Subcutaneous abdominal adipose tissue (tissue), 5 donors: Measurements from ENCODE around the gene ABCA13.

Experiments
- H3K27ac ChIP-seq: one replicate; pipeline ENCODE4 v1.7.0; 2013; ENCODE audit warnings: low read depth, mild to moderate bottlenecking, inconsistent platforms, low read length, moderate library complexity
- H3K27me3 ChIP-seq, 5 donors: one replicate each; pipeline ENCODE4 v1.7.0; 2013; ENCODE audit warnings: low read length in 5 of 5, inconsistent platforms in 1 of 5; ENCODE audit not compliant: control insufficient read depth in 5 of 5, insufficient read depth in 4 of 5
- H3K36me3 ChIP-seq, 5 donors: one replicate each; pipeline ENCODE4 v1.7.0; 2013; ENCODE audit warnings: low read length in 5 of 5; ENCODE audit not compliant: control insufficient read depth in 5 of 5, insufficient read depth in 5 of 5
- H3K4me1 ChIP-seq, 5 donors: one replicate each; pipeline ENCODE4 v1.7.0; 2013; ENCODE audit warnings: low read length in 5 of 5, mild to moderate bottlenecking in 3 of 5, moderate library complexity in 1 of 5; ENCODE audit not compliant: control insufficient read depth in 5 of 5, insufficient read depth in 5 of 5
- H3K4me3 ChIP-seq, 5 donors: one replicate each; pipeline ENCODE4 v1.7.0; 2013; ENCODE audit warnings: low read length in 5 of 5, low read depth in 1 of 5
- H3K9ac ChIP-seq, 5 donors: one replicate each; pipeline ENCODE4 v1.7.0; 2013; ENCODE audit warnings: low read length in 5 of 5, mild to moderate bottlenecking in 4 of 5, moderate library complexity in 3 of 5
- H3K9me3 ChIP-seq, 5 donors: one replicate each; pipeline ENCODE4 v1.7.0; 2013; ENCODE audit warnings: low read length in 5 of 5; ENCODE audit not compliant: control insufficient read depth in 5 of 5
- donor health status: healthy.
- donor health status: healthy.
- donor health status: healthy.
- donor health status: healthy.
- donor health status: healthy.

ABCA13 gene

DNA sequence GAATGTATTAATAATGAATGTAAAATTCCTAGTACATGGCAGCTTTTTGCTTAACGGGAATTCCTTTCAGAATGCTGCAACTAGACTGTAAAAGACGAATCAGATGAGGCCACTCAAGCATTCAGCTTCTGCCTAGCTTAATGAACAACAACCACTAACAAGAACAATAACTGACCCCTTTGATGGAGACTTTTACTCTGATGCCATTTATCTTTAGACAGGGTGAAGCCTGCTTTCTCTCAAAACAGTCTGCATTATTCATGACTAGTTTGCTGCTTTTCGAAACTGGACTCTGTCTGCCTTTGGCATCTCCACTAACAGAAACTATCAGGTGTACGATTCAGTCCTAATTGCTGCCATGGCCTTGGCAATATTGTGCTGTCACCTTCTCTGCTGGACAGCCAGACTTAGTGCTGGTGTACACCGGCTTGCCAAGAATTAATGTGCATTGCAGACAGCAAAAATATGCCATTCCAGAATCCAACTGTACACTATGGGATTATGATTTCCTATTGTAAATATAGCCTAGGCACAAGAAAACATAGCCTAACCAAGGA lies 457.6 kb downstream of the ABCA13 start:
- Histone ChIP-seq H3K9ac (no peak overlapping the region), H3K27me3 (no peaks in the 10 kb centered on the region), H3K36me3 (no peaks in the 10 kb centered on the region), H3K9me3 (peaks cover 0 to 2% (median 0%) of the 10 kb centered on the region in 5 donors), H3K4me1 (no peaks in the 10 kb centered on the region), H3K27ac (no peak overlapping the region), H3K4me3 (no peak overlapping the region)

- Histone ChIP-seq H3K27ac (no peak overlapping the region), H3K4me3 (no peak overlapping the region), H3K9me3 (no peaks in the 10 kb centered on the region), H3K4me1 (no peaks in the 10 kb centered on the region), H3K27me3 (peaks cover 0 to 3% (median 0%) of the 10 kb centered on the region in 5 donors), H3K36me3 (no peaks in the 10 kb centered on the region), H3K9ac (no peak overlapping the region)
Observed at GRCh38 chr7:48634116-48634632, 462.9 kb downstream of the ABCA13 start.

GRCh38 chr7:48635796-48636195 lies 464.5 kb downstream of the ABCA13 start:
- Histone ChIP-seq H3K9me3 (no peaks in the 10 kb centered on the region), H3K27me3 (peaks cover 0 to 3% (median 0%) of the 10 kb centered on the region in 5 donors), H3K4me1 (no peaks in the 10 kb centered on the region), H3K9ac (no peak overlapping the region), H3K27ac (no peak overlapping the region), H3K4me3 (no peak overlapping the region), H3K36me3 (no peaks in the 10 kb centered on the region)

DNA sequence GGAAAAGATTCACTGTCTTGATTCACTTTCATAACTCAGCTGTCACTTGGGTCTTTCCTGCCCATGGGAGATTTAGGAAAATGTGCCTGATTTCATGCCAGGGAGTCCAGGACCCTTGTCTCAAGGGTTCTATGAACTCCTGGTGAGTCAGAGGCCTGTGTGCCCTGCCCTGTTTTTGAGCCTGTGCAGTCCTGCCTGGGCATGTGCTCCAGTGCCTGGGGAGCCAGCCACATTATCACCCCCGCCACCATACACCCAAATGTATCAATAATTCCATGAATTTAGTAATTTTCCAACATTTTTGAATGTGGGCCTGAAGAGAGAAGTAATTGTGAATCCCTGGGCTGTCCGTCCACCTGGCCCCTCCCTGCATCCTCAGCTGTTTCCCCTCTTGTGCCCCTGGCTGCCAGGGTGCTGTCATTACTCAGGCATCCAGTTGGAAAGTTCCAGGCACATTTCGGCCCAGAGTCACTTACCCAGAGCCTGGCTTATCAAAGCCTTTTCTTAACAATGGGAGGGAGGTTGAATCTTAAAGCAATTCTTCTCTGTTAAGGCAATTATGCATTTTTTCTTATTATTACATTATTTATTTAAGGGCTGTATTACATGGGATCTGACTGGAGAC lies 465.2 kb downstream of the ABCA13 start:
- no peaks in the 10 kb centered on the region for H3K4me1 ChIP-seq
- no peak overlapping the region for H3K27ac ChIP-seq

GRCh38 chr7:48637382-48637781 lies 466.1 kb downstream of the ABCA13 start:
- no peaks in the 10 kb centered on the region for H3K9me3 ChIP-seq
- no peak overlapping the region for H3K9ac ChIP-seq
- no peaks in the 10 kb centered on the region for H3K4me1 ChIP-seq
- H3K27ac ChIP-seq: no peak overlapping the region
- H3K27me3 ChIP-seq: peaks cover 0 to 3% (median 0%) of the 10 kb centered on the region in 5 donors
- H3K4me3 ChIP-seq: no peak overlapping the region
- no peaks in the 10 kb centered on the region for H3K36me3 ChIP-seq

More for the DNA sequence above, 465.2 kb downstream of the ABCA13 start:
- peaks cover 0 to 3% (median 0%) of the 10 kb centered on the region in 5 donors for H3K27me3 ChIP-seq
- no peak overlapping the region for H3K9ac ChIP-seq
- no peaks in the 10 kb centered on the region for H3K36me3 ChIP-seq
- H3K9me3 ChIP-seq: no peaks in the 10 kb centered on the region
- H3K4me3 ChIP-seq: no peak overlapping the region

- Histone ChIP-seq H3K27me3 (peaks cover 0 to 3% (median 0%) of the 10 kb centered on the region in 5 donors), H3K27ac (no peak overlapping the region), H3K36me3 (no peaks in the 10 kb centered on the region), H3K9me3 (no peaks in the 10 kb centered on the region), H3K4me1 (no peaks in the 10 kb centered on the region), H3K4me3 (no peak overlapping the region), H3K9ac (no peak overlapping the region)
Observed at GRCh38 chr7:48638041-48638440, 466.8 kb downstream of the ABCA13 start.

DNA sequence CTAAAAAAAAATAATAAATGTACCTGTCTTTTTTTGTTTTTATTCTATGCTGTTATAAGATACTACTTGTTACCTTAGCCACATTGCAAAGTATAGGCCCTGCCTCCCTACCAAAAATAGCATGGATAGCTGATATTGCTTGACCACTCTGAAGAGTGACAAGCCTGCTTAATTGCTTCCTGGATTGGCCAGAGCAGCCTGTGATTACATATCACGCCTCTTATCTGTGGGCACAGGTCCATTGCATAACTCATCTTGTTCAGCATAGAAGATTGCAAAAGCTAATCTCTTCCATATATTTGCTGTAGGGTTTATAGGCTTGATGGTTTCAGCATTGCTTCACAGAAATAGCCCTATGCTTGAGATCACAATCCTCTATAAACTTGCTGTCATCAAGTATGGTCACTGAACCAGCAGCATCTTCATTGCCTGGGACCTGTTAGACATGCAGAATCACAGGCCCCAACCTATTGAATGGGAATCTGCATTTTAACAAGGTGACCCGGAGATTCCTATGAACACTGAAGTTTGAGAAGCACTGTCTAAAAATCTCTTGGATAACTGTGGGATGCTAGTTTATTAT lies 472.3 kb downstream of the ABCA13 start:
- no peaks in the 10 kb centered on the region for H3K36me3 ChIP-seq
- no peaks in the 10 kb centered on the region for H3K9me3 ChIP-seq
- H3K9ac ChIP-seq: no peak overlapping the region
- no peak overlapping the region for H3K4me3 ChIP-seq
- H3K27me3 ChIP-seq: no peaks in the 10 kb centered on the region
- no peaks in the 10 kb centered on the region for H3K4me1 ChIP-seq
- H3K27ac ChIP-seq: no peak overlapping the region

DNA sequence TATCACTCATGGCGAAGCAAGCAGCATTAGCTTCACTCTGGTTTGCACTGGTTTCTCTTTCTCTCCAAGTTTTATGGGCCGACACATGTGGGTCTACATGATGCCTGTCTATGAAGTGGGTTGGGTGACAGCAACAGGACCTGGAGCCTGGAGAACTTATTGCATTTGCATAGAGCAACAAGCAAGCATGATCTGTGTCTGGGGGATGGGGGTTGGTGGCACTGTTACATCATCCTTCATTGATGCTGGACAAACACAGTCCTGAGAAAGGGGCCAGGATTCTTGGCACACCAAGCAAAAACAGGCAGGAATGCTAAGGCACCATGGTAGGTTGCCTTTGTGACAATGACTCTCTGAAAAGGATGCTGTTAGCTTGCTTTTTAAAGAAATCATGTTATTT lies 486.9 kb downstream of the ABCA13 start:
- Histone ChIP-seq H3K9me3 (peaks cover 0 to 4% (median 2%) of the 10 kb centered on the region in 5 donors), H3K27me3 (no peaks in the 10 kb centered on the region), H3K36me3 (no peaks in the 10 kb centered on the region), H3K4me1 (peaks cover 0 to 4% (median 0%) of the 10 kb centered on the region in 5 donors), H3K27ac (no peak overlapping the region), H3K9ac (no peak overlapping the region), H3K4me3 (no peak overlapping the region)

GRCh38 chr7:48660306-48660870 lies 489.1 kb downstream of the ABCA13 start:
- no peak overlapping the region for H3K27ac ChIP-seq
- no peaks in the 10 kb centered on the region for H3K36me3 ChIP-seq
- H3K27me3 ChIP-seq: peaks cover 0 to 2% (median 0%) of the 10 kb centered on the region in 5 donors
- no peak overlapping the region for H3K9ac ChIP-seq
- H3K9me3 ChIP-seq: no peaks in the 10 kb centered on the region
- H3K4me1 ChIP-seq: peaks cover 0 to 4% (median 0%) of the 10 kb centered on the region in 5 donors
- H3K4me3 ChIP-seq: no peak overlapping the region

- peaks cover 0 to 4% (median 0%) of the 10 kb centered on the region in 5 donors for H3K4me1 ChIP-seq
- no peak overlapping the region for H3K4me3 ChIP-seq
- H3K27me3 ChIP-seq: peaks cover 0 to 2% (median 0%) of the 10 kb centered on the region in 5 donors
- no peak overlapping the region for H3K9ac ChIP-seq
- no peaks in the 10 kb centered on the region for H3K36me3 ChIP-seq
- H3K27ac ChIP-seq: no peak overlapping the region
- H3K9me3 ChIP-seq: no peaks in the 10 kb centered on the region
Observed at GRCh38 chr7:48664241-48664640, 493.0 kb downstream of the ABCA13 start.
